MM.1S (cell line): Measurements from ENCODE around the gene NR5A2.

Experiments used
- DNase-seq: peaks from one replicate; pipeline ENCODE4 v3.0.0-alpha.2; 2015
- H2AFZ ChIP-seq: fragments of 300-600 bp; sonication (generic); 2 replicates; pipeline ENCODE4 v1.6.0; 2016; ENCODE audit warnings: antibody characterized with exemption, low read length
- H3F3A ChIP-seq: fragments of 300-600 bp; sonication (generic); 2 replicates; pipeline ENCODE4 v1.6.1; 2016; ENCODE audit warnings: mild to moderate bottlenecking, antibody characterized with exemption, low read length, moderate library complexity, mixed read lengths; ENCODE audit not compliant: insufficient read depth
- H3K27ac ChIP-seq: fragments of 300-600 bp; sonication (generic); 2 replicates; pipeline ENCODE4 v1.5.1; 2016; ENCODE audit warnings: mild to moderate bottlenecking, low read length
- H3K27me3 ChIP-seq: fragments of 300-600 bp; sonication (generic); replicated peaks from 2 replicates; pipeline ENCODE4 v1.6.0; 2016; ENCODE audit warnings: low read length; ENCODE audit not compliant: insufficient read depth
- H3K36me3 ChIP-seq: fragments of 300-600 bp; sonication (generic); replicated peaks from 2 replicates; pipeline ENCODE4 v1.6.1; 2016; ENCODE audit warnings: mild to moderate bottlenecking, low read length, mixed read lengths; ENCODE audit not compliant: insufficient read depth
- H3K4me1 ChIP-seq: fragments of 300-600 bp; sonication (generic); 2 replicates; pipeline ENCODE4 v1.6.1; 2016; ENCODE audit warnings: low read length, mixed read lengths
- H3K4me2 ChIP-seq: fragments of 300-600 bp; sonication (generic); 2 replicates; pipeline ENCODE4 v1.6.0; 2016; ENCODE audit warnings: low read depth, low read length
- H3K4me3 ChIP-seq: fragments of 300-600 bp; sonication (generic); 2 replicates; pipeline ENCODE4 v1.5.1; 2016; ENCODE audit warnings: low read length, mixed read lengths
- H3K79me2 ChIP-seq: fragments of 300-600 bp; sonication (generic); 2 replicates; pipeline ENCODE4 v1.6.1; 2016; ENCODE audit warnings: mixed run types, low read length, mixed read lengths
- H3K9ac ChIP-seq: fragments of 300-600 bp; sonication (generic); 2 replicates; pipeline ENCODE4 v1.6.1; 2016; ENCODE audit warnings: low read length, mixed read lengths
- H3K9me2 ChIP-seq: fragments of 300-600 bp; sonication (generic); replicated peaks from 2 replicates; pipeline ENCODE4 v1.6.1; 2016; ENCODE audit warnings: mild to moderate bottlenecking, low read length, mixed read lengths; ENCODE audit not compliant: insufficient read depth
- H3K9me3 ChIP-seq: fragments of 300-600 bp; sonication (generic); replicated peaks from 2 replicates; pipeline ENCODE4 v1.6.1; 2016; ENCODE audit warnings: mild to moderate bottlenecking, low read length, mixed read lengths; ENCODE audit not compliant: insufficient read depth
- H4K20me1 ChIP-seq: fragments of 300-600 bp; sonication (generic); 2 replicates; pipeline ENCODE4 v1.6.1; 2016; ENCODE audit warnings: mild to moderate bottlenecking, low read length, moderate library complexity, mixed read lengths; ENCODE audit not compliant: insufficient read depth
- CTCF ChIP-seq: fragments of 300-600 bp; sonication (generic); IDR thresholded peaks from 2 replicates; pipeline ENCODE4 v1.5.1; 2016; ENCODE audit warnings: antibody characterized with exemption, low read length, mixed read lengths
- EZH2 ChIP-seq: fragments of 300-600 bp; sonication (generic); optimal IDR thresholded peaks from 2 replicates; pipeline ENCODE3; 2017; ENCODE audit warnings: low read depth, mild to moderate bottlenecking, antibody characterized with exemption, low read length, mixed read lengths
- EZH2phosphoT487 ChIP-seq: fragments of 300-600 bp; sonication (generic); IDR thresholded peaks from 2 replicates; pipeline ENCODE4 v1.6.1; 2018; ENCODE audit warnings: antibody characterized with exemption, low read length

NR5A2 gene

GRCh38 chr1:200194477-200194876 is 167.0 kb downstream of the NR5A2 start:
- Histone ChIP-seq H2AFZ (no peak overlapping the region), H3F3A (no peaks in the 10 kb centered on the region), H3K27ac (no peak overlapping the region), H3K4me3 (no peak overlapping the region), H3K36me3 (no peaks in the 10 kb centered on the region), H3K27me3 (no peaks in the 10 kb centered on the region), H3K4me1 (no peaks in the 10 kb centered on the region), H3K9me2 (no peaks in the 10 kb centered on the region), H3K4me2 (no peak overlapping the region), H3K9ac (no peak overlapping the region), H3K9me3 (no peaks in the 10 kb centered on the region), H3K79me2 (no peaks in the 10 kb centered on the region), H4K20me1 (no peaks in the 10 kb centered on the region)
- TF ChIP-seq EZH2phosphoT487 = no peak
- no peak for TF ChIP-seq CTCF
- no peak for TF ChIP-seq EZH2
- DNase-seq = no peak

GRCh38 chr1:200198236-200198635 is 170.7 kb downstream of the NR5A2 start:
- Histone ChIP-seq H3K27ac (no peak overlapping the region), H3K79me2 (no peaks in the 10 kb centered on the region), H3K4me3 (no peak overlapping the region), H3K27me3 (no peaks in the 10 kb centered on the region), H4K20me1 (no peaks in the 10 kb centered on the region), H3K9me3 (no peaks in the 10 kb centered on the region), H3F3A (no peaks in the 10 kb centered on the region), H3K36me3 (no peaks in the 10 kb centered on the region), H3K9me2 (no peaks in the 10 kb centered on the region), H2AFZ (no peak overlapping the region), H3K4me2 (no peak overlapping the region), H3K9ac (no peak overlapping the region), H3K4me1 (no peaks in the 10 kb centered on the region)
- no peak for DNase-seq
- TF ChIP-seq CTCF (no peak), EZH2phosphoT487 (no peak), EZH2 (no peak)

- Histone ChIP-seq H3K36me3 (no peaks in the 10 kb centered on the region), H3K79me2 (no peaks in the 10 kb centered on the region), H3K4me2 (no peak overlapping the region), H3F3A (no peaks in the 10 kb centered on the region), H3K9me2 (no peaks in the 10 kb centered on the region), H3K27ac (no peak overlapping the region), H3K4me3 (no peak overlapping the region), H4K20me1 (no peaks in the 10 kb centered on the region), H3K9me3 (no peaks in the 10 kb centered on the region), H2AFZ (no peak overlapping the region), H3K4me1 (peaks cover 7% of the 10 kb centered on the region), H3K9ac (no peak overlapping the region), H3K27me3 (0 out of 2 replicates have a peak, but pooled peaks cover 5% of the 10 kb centered on the region)
- no peak for DNase-seq
- TF ChIP-seq EZH2 (no peak), CTCF (no peak), EZH2phosphoT487 (no peak)
Measured at GRCh38 chr1:200205216-200205995, 177.9 kb downstream of the NR5A2 start.
